H1 (cell line): ENCODE measurements around the gene UBE2F. TPM values are rescaled to one million over a fixed set of nuclear protein-coding genes. Genes with fewer than 3 reads are reported as not detected.
A peak's percentile ranks its signal among the peaks of the same experiment; 100 is the strongest.

ENCODE experiments used
- CTCF ChIA-PET: fragments of 300-600 bp; sonication (Branson Sonifier 250); formaldehyde crosslinking; loops from one replicate; lab custom pipeline; 2021; ENCODE audit not compliant: partially characterized antibody; lab: Charles Lee
- POLR2A ChIA-PET: fragments of 300-600 bp; sonication (Branson Sonifier 250); formaldehyde crosslinking; loops from one replicate; lab custom pipeline; 2021; ENCODE audit warnings: inconsistent platforms; ENCODE audit not compliant: partially characterized antibody; lab: Charles Lee
- DNase-seq, 2 experiments: peaks; one replicate each; pipeline versions ENCODE4 v3.0.0 to v3.0.0-alpha.2; 2010 to 2022; ENCODE audit warnings: low spot score in 2 of 2, low read depth in 1 of 2, mixed read lengths in 1 of 2
- FAIRE-seq: peaks from 2 replicates; lab custom pipeline; 2011; peaks lifted over from hg19 to GRCh38; lab: Jason Lieb, UNC
- H2AFZ ChIP-seq: 2 replicates; pipeline ENCODE4 v1.8.1; 2012; ENCODE audit warnings: low read length, inconsistent platforms
- H2AK5ac ChIP-seq: 2 replicates; pipeline ENCODE4 v1.6.1; 2013; ENCODE audit warnings: low read depth, low read length
- H2BK120ac ChIP-seq: replicated peaks from 2 replicates; pipeline ENCODE3; 2013; ENCODE audit warnings: low read depth, low read length, inconsistent platforms
- H2BK12ac ChIP-seq: 2 replicates; pipeline ENCODE4 v1.6.1; 2013; ENCODE audit warnings: low read depth, low read length
- H2BK15ac ChIP-seq: 2 replicates; pipeline ENCODE4 v1.6.1; 2013; ENCODE audit warnings: low read length
- H2BK20ac ChIP-seq: 2 replicates; pipeline ENCODE4 v1.6.1; 2013; ENCODE audit warnings: low read length
- H2BK5ac ChIP-seq: 2 replicates; pipeline ENCODE4 v1.6.1; 2013; ENCODE audit warnings: low read depth, low read length
- H3K14ac ChIP-seq: 2 replicates; pipeline ENCODE4 v1.6.1; 2013; ENCODE audit warnings: inconsistent platforms; ENCODE audit not compliant: insufficient read length
- H3K18ac ChIP-seq: 2 replicates; pipeline ENCODE4 v1.6.1; 2013; ENCODE audit warnings: low read length; ENCODE audit errors: extremely low read depth
- H3K23ac ChIP-seq: 2 replicates; pipeline ENCODE4 v1.6.1; 2013; ENCODE audit warnings: inconsistent platforms; ENCODE audit not compliant: insufficient read length
- H3K23me2 ChIP-seq: 2 replicates; pipeline ENCODE4 v1.6.1; 2013; ENCODE audit warnings: low read depth, low read length
- H3K27ac ChIP-seq: 2 replicates; pipeline ENCODE4 v1.6.1; 2011; ENCODE audit warnings: low read depth, low read length, inconsistent platforms
- H3K27me3 ChIP-seq, 4 experiments: replicated peaks in 1 of 4; 1 replicate in 1 of 4; 2 replicates in 3 of 4; pipeline versions ENCODE4 v1.6.1 to v1.8.1; 2011 to 2013; ENCODE audit warnings: low read length in 3 of 4, mild to moderate bottlenecking in 3 of 4, inconsistent platforms in 2 of 4, mixed read lengths in 2 of 4, moderate library complexity in 1 of 4; ENCODE audit not compliant: control insufficient read depth in 3 of 4, insufficient read depth in 3 of 4; ENCODE audit errors: extremely low read depth in 1 of 4
- H3K36me3 ChIP-seq, 4 experiments: 2 replicates each; pipeline versions ENCODE4 v1.6.1 to v1.8.1; 2011 to 2013; ENCODE audit warnings: mild to moderate bottlenecking in 4 of 4, low read length in 3 of 4, moderate library complexity in 2 of 4, control low read depth in 1 of 4, inconsistent platforms in 1 of 4; ENCODE audit not compliant: insufficient read depth in 4 of 4, control insufficient read depth in 2 of 4
- H3K4ac ChIP-seq: replicated peaks from 2 replicates; pipeline ENCODE3; 2013; ENCODE audit warnings: low read length, low read depth, mixed read lengths, inconsistent platforms; ENCODE audit not compliant: insufficient read length
- H3K4me1 ChIP-seq, 4 experiments: replicated peaks in 1 of 4; 1 replicate in 1 of 4; 2 replicates in 3 of 4; pipeline versions ENCODE4 v1.6.1 to v1.8.1; 2011 to 2013; ENCODE audit warnings: low read length in 3 of 4, inconsistent platforms in 2 of 4, mixed read lengths in 1 of 4; ENCODE audit not compliant: insufficient read depth in 4 of 4, control insufficient read depth in 3 of 4
- H3K4me2 ChIP-seq, 2 experiments: 2 replicates each; pipeline versions ENCODE4 v1.6.1 to v1.8.1; 2011 to 2013; ENCODE audit warnings: low read depth in 2 of 2, low read length in 2 of 2, control low read depth in 1 of 2, inconsistent platforms in 1 of 2, mild to moderate bottlenecking in 1 of 2; ENCODE audit not compliant: insufficient read depth in 1 of 2
- H3K4me3 ChIP-seq, 4 experiments: fragments of 200-600, 300-600 bp in 1 of 4; sonication (generic), shearing (Covaris generic), sonication (Bioruptor Twin) in 1 of 4; 2 replicates each; pipeline versions ENCODE4 v1.5.1 to v1.8.1; 2011 to 2016; ENCODE audit warnings: low read length in 4 of 4, low read depth in 3 of 4, control low read depth in 2 of 4, inconsistent platforms in 2 of 4, mild to moderate bottlenecking in 2 of 4, mixed read lengths in 1 of 4, moderate library complexity in 1 of 4; ENCODE audit not compliant: insufficient read depth in 2 of 4; ENCODE audit errors: extremely low read depth in 1 of 4
- H3K56ac ChIP-seq: replicated peaks from 2 replicates; pipeline ENCODE3; 2013; ENCODE audit warnings: low read depth, mild to moderate bottlenecking, mixed read lengths, low read length, inconsistent platforms; ENCODE audit not compliant: insufficient read length
- H3K79me1 ChIP-seq: 2 replicates; pipeline ENCODE4 v1.6.1; 2013; ENCODE audit warnings: low read depth, low read length, control low read depth
- H3K79me2 ChIP-seq, 2 experiments: 2 replicates each; pipeline versions ENCODE4 v1.6.1 to v1.8.1; 2012 to 2013; ENCODE audit warnings: low read length in 2 of 2, mild to moderate bottlenecking in 2 of 2, inconsistent platforms in 1 of 2; ENCODE audit not compliant: insufficient read depth in 2 of 2, control insufficient read depth in 1 of 2
- H3K9ac ChIP-seq, 4 experiments: replicated peaks in 1 of 4; 1 replicate in 1 of 4; 2 replicates in 3 of 4; pipeline versions ENCODE4 v1.6.1 to v1.8.1; 2011 to 2013; ENCODE audit warnings: low read depth in 3 of 4, low read length in 3 of 4, control low read depth in 2 of 4, mild to moderate bottlenecking in 2 of 4, moderate library complexity in 2 of 4, inconsistent platforms in 1 of 4; ENCODE audit errors: extremely low read depth in 1 of 4
- H3K9me3 ChIP-seq, 2 experiments: 2 replicates each; pipeline versions ENCODE4 v1.6.1 to v1.8.1; 2012 to 2013; ENCODE audit warnings: mild to moderate bottlenecking in 2 of 2, moderate library complexity in 2 of 2, control low read depth in 1 of 2, inconsistent platforms in 1 of 2, low read depth in 1 of 2, low read length in 1 of 2, mixed read lengths in 1 of 2; ENCODE audit not compliant: insufficient read depth in 2 of 2
- H4K20me1 ChIP-seq, 2 experiments: replicated peaks in 1 of 2; 2 replicates each; pipeline versions ENCODE3 to v1.8.1; 2011 to 2013; ENCODE audit warnings: inconsistent platforms in 2 of 2, low read length in 2 of 2, mild to moderate bottlenecking in 1 of 2; ENCODE audit not compliant: insufficient read depth in 2 of 2, control insufficient read depth in 1 of 2
- H4K5ac ChIP-seq: 2 replicates; pipeline ENCODE4 v1.6.1; 2013; ENCODE audit warnings: low read length, low read depth, mixed read lengths, inconsistent platforms; ENCODE audit not compliant: insufficient read length
- H4K8ac ChIP-seq: 2 replicates; pipeline ENCODE4 v1.8.0; 2013; ENCODE audit warnings: mild to moderate bottlenecking, moderate library complexity, low read length, inconsistent platforms; ENCODE audit not compliant: insufficient read depth; ENCODE audit errors: extremely low read depth
- H4K91ac ChIP-seq: replicated peaks from 2 replicates; pipeline ENCODE3; 2013; ENCODE audit warnings: low read length, mixed read lengths, inconsistent platforms; ENCODE audit not compliant: insufficient read length
- ASH2L ChIP-seq: fragments of 200-600, 300-600 bp; sonication (generic); IDR thresholded peaks from one replicate; pipeline ENCODE4 v1.7.1; 2017; ENCODE audit warnings: low read length
- CHD2 ChIP-seq: IDR thresholded peaks from 2 replicates; pipeline ENCODE4 v1.6.1; 2012; ENCODE audit warnings: low read length, improper control_type of control experiment
- HDAC6 ChIP-seq: IDR thresholded peaks from one replicate; pipeline ENCODE4 v1.7.1; 2012; ENCODE audit warnings: low read depth, mild to moderate bottlenecking, inconsistent platforms, low read length, moderate library complexity
- JUND ChIP-seq: IDR thresholded peaks from 2 replicates; pipeline ENCODE4 v1.6.1; 2011; ENCODE audit warnings: mild to moderate bottlenecking, improper control_type of control experiment, low read length
- MAFK ChIP-seq: IDR thresholded peaks from 2 replicates; pipeline ENCODE4 v1.6.1; 2012; ENCODE audit warnings: low read depth, mild to moderate bottlenecking, improper control_type of control experiment, low read length
- SAP30 ChIP-seq: fragments of 300-600 bp; sonication (generic); IDR thresholded peaks from 2 replicates; pipeline ENCODE4 v1.7.1; 2012; ENCODE audit warnings: low read length, moderate library complexity, mild to moderate bottlenecking, inconsistent platforms; ENCODE audit not compliant: insufficient read depth, insufficient replicate concordance
- SIX5 ChIP-seq: IDR thresholded peaks from 2 replicates; pipeline ENCODE4 v1.6.1; 2011; ENCODE audit warnings: mild to moderate bottlenecking, low read depth, low read length
- SUZ12 ChIP-seq: fragments of 200-600 bp; sonication (generic); IDR thresholded peaks from 2 replicates; pipeline ENCODE4 v1.6.1; 2012; ENCODE audit warnings: mild to moderate bottlenecking, inconsistent platforms, low read length, moderate library complexity, mixed read lengths
- TCF12 ChIP-seq: IDR thresholded peaks from 2 replicates; pipeline ENCODE4 v1.6.1; 2011; ENCODE audit warnings: low read depth, mild to moderate bottlenecking, low read length
- YY1 ChIP-seq: IDR thresholded peaks from 2 replicates; pipeline ENCODE4 v1.6.1; 2011; ENCODE audit warnings: low read depth, mild to moderate bottlenecking, low read length
- WGBS, 2 experiments: shearing (Covaris generic) in 1 of 2; methylation state at CpG; one replicate each; pipeline versions ENCODE4 v1.1.6 to v1.1.7; 2013 to 2015; ENCODE audit warnings: low lambda C conversion rate in 2 of 2, mixed read lengths in 2 of 2, inconsistent platforms in 1 of 2, low coverage in 1 of 2, missing lambda C conversion rate in 1 of 2; ENCODE audit not compliant: insufficient replicate concordance in 2 of 2, insufficient coverage in 1 of 2, insufficient read length in 1 of 2; ENCODE audit errors: extremely low coverage in 1 of 2, missing lambda C conversion rate in 1 of 2; 5-methylcytosine and 5-hydroxymethylcytosine counted together
- polyA plus RNA-seq, 7 experiments: library from polyadenylated mRNA; depleted of rRNA in 3 of 7; stranded (reverse) in 5 of 7; unstranded in 2 of 7; fragments of >200 nt in 5 of 7; fragments of 200-250 nt in 2 of 7; gene quantifications; 1 replicate in 5 of 7; 2 replicates in 1 of 7; 4 replicates in 1 of 7; pipeline versions ENCODE4 v1.2.1 to v1.2.3, GENCODE V29; 2011 to 2013; ENCODE audit warnings: missing spikeins in 2 of 7, mixed read lengths in 2 of 7
- total RNA-seq: library from RNA; stranded (reverse); fragmentation: NEBNext Ultra II Directional; extraction: Animal tissue kit (Norgen Biotek cat#: 25700); gene quantifications from 2 replicates; pipeline ENCODE4 v1.2.1, GENCODE V29; 2021

UBE2F gene
- total and polyA plus RNA-seq, 2 of the 8 experiments (the other 6 are each of a cell fraction or from before 2014, with no cell fraction given), result 43.3 to 59.8 TPM

- no peak overlapping the region for H3K23ac ChIP-seq
- POLR2A ChIA-PET, result interaction anchor here (0.7 to 1.7 kb wide), 4 partner anchors 18 to 41 kb away, joined by 3 to 7 read pairs (median 4); no protein-coding TSS in a partner anchor
- no peak for DNase-seq
- peaks cover 9% of the 10 kb centered on the region for H3K23me2 ChIP-seq
- no peak overlapping the region for H2BK12ac ChIP-seq
- no peaks in the 10 kb centered on the region for H3K27me3 ChIP-seq
- peaks cover 0 to 10% (median 3%) of the 10 kb centered on the region in 4 experiments; a peak in 5 of 7 replicates for H3K4me1 ChIP-seq
- H3K79me2 ChIP-seq, result peaks cover 2 to 41% of the 10 kb centered on the region in 2 experiments
- H2BK20ac ChIP-seq, result no peak overlapping the region
- no peak overlapping the region for H3K14ac ChIP-seq
- H2AFZ ChIP-seq, result no peak overlapping the region
- H3K4ac ChIP-seq, result no peak overlapping the region
- no peak overlapping the region for H4K8ac ChIP-seq
- peak overlapping the region; percentile 69 to 99 (median 82); a peak in 5 of 8 replicates for H3K4me3 ChIP-seq
- no peak overlapping the region for H2AK5ac ChIP-seq
- peaks cover 4 to 8% (median 5%) of the 10 kb centered on the region in 4 experiments; a peak in 7 of 8 replicates for H3K36me3 ChIP-seq
- CTCF ChIA-PET, result interaction anchor here (0.7 to 1.0 kb wide), 2 partner anchors 78 to 142 kb away, joined by 3 read pairs; no protein-coding TSS in a partner anchor
- H2BK5ac ChIP-seq, result no peak overlapping the region
- H2BK15ac ChIP-seq, result no peak overlapping the region
- H3K18ac ChIP-seq, result no peak overlapping the region
- H4K5ac ChIP-seq, result no peak overlapping the region
- H3K56ac ChIP-seq, result no peak overlapping the region
- H3K4me2 ChIP-seq, result peak overlapping the region; percentile 82 to 92
- no peak for FAIRE-seq
- no peaks in the 10 kb centered on the region for H3K9me3 ChIP-seq
- no peaks in the 10 kb centered on the region for H3K79me1 ChIP-seq
- no peak overlapping the region for H3K27ac ChIP-seq
- WGBS, 2 experiments, result 89% methylated on average over 3 of the region's 3 CpGs; no CpG with 5 or more reads in 1 of the 2 experiments
- no peaks in the 10 kb centered on the region for H4K20me1 ChIP-seq
- no peak overlapping the region for H4K91ac ChIP-seq
- TF ChIP-seq CHD2 (no peak), JUND (no peak), MAFK (no peak), TCF12 (no peak), SIX5 (no peak), ASH2L (no peak), SAP30 (no peak), YY1 (no peak), SUZ12 (no peak), HDAC6 (no peak)
- TF ChIP-seq, all 59 proteins: peak for 0
- H3K9ac ChIP-seq, result no peak overlapping the region
- no peak overlapping the region for H2BK120ac ChIP-seq
Measured at GRCh38 chr2:238059505-238059904, 92.7 kb downstream of the UBE2F start.
